GM23338 (cell line): ENCODE measurements around the gene SHISA9. TPM values are rescaled to one million over a fixed set of nuclear protein-coding genes. Genes with fewer than 3 reads are reported as not detected.

Source experiments
- ATAC-seq: fragments of 200-7000 bp; cut with Tn5 transposase; 3 replicates; pipeline ENCODE4 v1.9.1; 2020
- DNase-seq: peaks from one replicate; pipeline ENCODE4 v3.0.0-alpha.2; 2015; ENCODE audit warnings: low spot score
- H2AFZ ChIP-seq: fragments of 200-600 bp; sonication (generic); 2 replicates; pipeline ENCODE4 v1.8.0; 2016; ENCODE audit warnings: antibody characterized with exemption, mild to moderate bottlenecking, moderate library complexity
- H3F3A ChIP-seq: fragments of 200-600 bp; sonication (generic); replicated peaks from 2 replicates; pipeline ENCODE4 v1.8.0; 2017; ENCODE audit warnings: antibody characterized with exemption, mixed run types, low read depth
- H3K27ac ChIP-seq: fragments of 200-600 bp; sonication (generic); 2 replicates; pipeline ENCODE4 v1.6.1; 2016; ENCODE audit warnings: low read depth
- H3K27me3 ChIP-seq: fragments of 200-600 bp; sonication (generic); 2 replicates; pipeline ENCODE4 v1.8.0; 2016; ENCODE audit warnings: mild to moderate bottlenecking, mixed run types, moderate library complexity; ENCODE audit not compliant: insufficient read depth
- H3K36me3 ChIP-seq: fragments of 200-600 bp; sonication (generic); 2 replicates; pipeline ENCODE4 v1.8.0; 2016; ENCODE audit warnings: mild to moderate bottlenecking; ENCODE audit not compliant: insufficient read depth
- H3K4me1 ChIP-seq: fragments of 200-600 bp; sonication (generic); 2 replicates; pipeline ENCODE4 v1.8.0; 2016; ENCODE audit warnings: mild to moderate bottlenecking, moderate library complexity; ENCODE audit not compliant: insufficient read depth
- H3K4me2 ChIP-seq: fragments of 200-600 bp; sonication (generic); 2 replicates; pipeline ENCODE4 v1.7.1; 2017; ENCODE audit warnings: mixed run types
- H3K4me3 ChIP-seq: fragments of 200-600 bp; sonication (generic); 2 replicates; pipeline ENCODE4 v1.6.1; 2016; ENCODE audit warnings: mixed run types
- H3K79me2 ChIP-seq: fragments of 200-600 bp; sonication (generic); replicated peaks from 2 replicates; pipeline ENCODE4 v1.8.0; 2017; ENCODE audit warnings: mild to moderate bottlenecking; ENCODE audit not compliant: insufficient read depth
- H3K9me2 ChIP-seq: fragments of 200-600 bp; sonication (generic); 2 replicates; pipeline ENCODE4 v1.8.0; 2017; ENCODE audit not compliant: insufficient read depth
- H4K20me1 ChIP-seq: fragments of 200-600 bp; sonication (generic); replicated peaks from 2 replicates; pipeline ENCODE4 v1.8.0; 2017; ENCODE audit warnings: mild to moderate bottlenecking; ENCODE audit not compliant: insufficient read depth
- H3K27ac Mint-ChIP-seq: 2 replicates; pipeline ENCODE4 v1.8.0; 2020; ENCODE audit warnings: inconsistent platforms, mild to moderate bottlenecking, moderate library complexity, mixed read lengths
- H3K27me3 Mint-ChIP-seq: 3 replicates; pipeline ENCODE4 v1.8.0; 2022; ENCODE audit warnings: low read depth, mild to moderate bottlenecking, moderate library complexity, mixed read lengths, inconsistent platforms; ENCODE audit not compliant: insufficient read depth, poor library complexity
- H3K36me3 Mint-ChIP-seq: 3 replicates; pipeline ENCODE4 v1.8.0; 2021; ENCODE audit warnings: low read depth, mild to moderate bottlenecking, inconsistent platforms, moderate library complexity, mixed read lengths
- H3K4me1 Mint-ChIP-seq: 3 replicates; pipeline ENCODE4 v1.8.0; 2020; ENCODE audit warnings: mild to moderate bottlenecking, inconsistent platforms, mixed read lengths
- H3K4me3 Mint-ChIP-seq: 3 replicates; pipeline ENCODE4 v1.8.0; 2021; ENCODE audit warnings: moderate library complexity, mild to moderate bottlenecking, inconsistent platforms, mixed read lengths
- H3K9me3 Mint-ChIP-seq: 3 replicates; pipeline ENCODE4 v1.8.0; 2020; ENCODE audit warnings: moderate library complexity, mild to moderate bottlenecking, inconsistent platforms, mixed read lengths
- CREB1 ChIP-seq: fragments of 250-450 bp; sonication (Bioruptor Pico); IDR thresholded peaks from 2 replicates; pipeline ENCODE4 v1.5.0; 2020; ENCODE audit warnings: low read depth, mild to moderate bottlenecking, moderate library complexity
- EZH2 ChIP-seq: fragments of 200-600 bp; sonication (generic); IDR thresholded peaks from one replicate; pipeline ENCODE4 v1.8.0; 2017; ENCODE audit warnings: antibody characterized with exemption, mild to moderate bottlenecking, low read depth; ENCODE audit not compliant: unreplicated experiment
- JUNB ChIP-seq: IDR thresholded peaks from one replicate; pipeline ENCODE4 v1.6.1; 2016; ENCODE audit warnings: antibody characterized with exemption; ENCODE audit not compliant: unreplicated experiment
- NANOG ChIP-seq: IDR thresholded peaks from 2 replicates; pipeline ENCODE4 v1.6.1; 2016; ENCODE audit warnings: antibody characterized with exemption, borderline replicate concordance
- POLR2AphosphoS5 ChIP-seq: IDR thresholded peaks from 2 replicates; pipeline ENCODE4 v1.6.1; 2016; ENCODE audit warnings: antibody characterized with exemption, low read depth
- STAT1 ChIP-seq: IDR thresholded peaks from one replicate; pipeline ENCODE4 v1.6.1; 2016; ENCODE audit warnings: antibody characterized with exemption; ENCODE audit not compliant: unreplicated experiment
- ZNF114 ChIP-seq: fragments of 250-450 bp; sonication (Bioruptor Pico); IDR thresholded peaks from 2 replicates; pipeline ENCODE4 v1.5.0; 2020; ENCODE audit warnings: mild to moderate bottlenecking, moderate library complexity
- ZNF331 ChIP-seq: fragments of 250-450 bp; sonication (Bioruptor Pico); IDR thresholded peaks from 2 replicates; pipeline ENCODE4 v1.5.0; 2020; ENCODE audit warnings: low read depth, mild to moderate bottlenecking, moderate library complexity
- polyA plus RNA-seq: library from polyadenylated mRNA; unstranded; fragments of >200 nt; fragmentation: Nextera tagmentation; extraction: Ambion mirVana; gene quantifications from 2 replicates; pipeline ENCODE4 v1.2.1, GENCODE V29; 2016
- total RNA-seq: library from RNA; depleted of rRNA; stranded (reverse); fragments of >200 nt; shearing (Covaris generic); gene quantifications from 2 replicates; pipeline ENCODE4 v1.2.3, GENCODE V29; 2014
- TF ChIP-seq, protein P1 (sequence below): IDR thresholded peaks from one replicate; pipeline ENCODE4 v1.6.1; 2018; ENCODE audit warnings: antibody characterized with exemption; ENCODE audit not compliant: unreplicated experiment
- TF ChIP-seq, protein P2 (sequence below): fragments of 250-450 bp; sonication (Bioruptor Pico); IDR thresholded peaks from 2 replicates; pipeline ENCODE4 v1.5.0; 2020; ENCODE audit warnings: mild to moderate bottlenecking, moderate library complexity

Gene SHISA9
- total and polyA plus RNA-seq, 2 experiments from 2014 or later, result 10.4 to 45.6 TPM

DNA sequence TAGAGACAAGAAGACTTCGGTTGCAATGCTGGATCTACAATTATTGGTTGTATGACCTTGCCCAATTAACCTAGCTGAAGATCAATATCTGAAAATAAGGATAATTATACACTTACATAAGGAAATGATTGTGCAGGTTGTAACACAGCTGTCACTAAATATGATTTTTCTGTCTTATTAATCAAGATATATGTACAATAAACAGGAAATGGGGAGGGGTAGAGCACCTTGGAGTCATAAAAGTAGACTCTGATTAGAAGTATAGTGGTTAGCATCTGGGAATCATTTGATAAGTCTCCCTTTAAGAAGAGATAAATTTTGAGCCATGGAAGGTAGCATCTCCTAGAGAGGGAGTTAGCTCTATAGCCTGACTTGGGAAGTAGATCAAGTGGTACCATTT is 369.2 kb downstream of the SHISA9 start (continued):
- TF ChIP-seq, protein P1, sequence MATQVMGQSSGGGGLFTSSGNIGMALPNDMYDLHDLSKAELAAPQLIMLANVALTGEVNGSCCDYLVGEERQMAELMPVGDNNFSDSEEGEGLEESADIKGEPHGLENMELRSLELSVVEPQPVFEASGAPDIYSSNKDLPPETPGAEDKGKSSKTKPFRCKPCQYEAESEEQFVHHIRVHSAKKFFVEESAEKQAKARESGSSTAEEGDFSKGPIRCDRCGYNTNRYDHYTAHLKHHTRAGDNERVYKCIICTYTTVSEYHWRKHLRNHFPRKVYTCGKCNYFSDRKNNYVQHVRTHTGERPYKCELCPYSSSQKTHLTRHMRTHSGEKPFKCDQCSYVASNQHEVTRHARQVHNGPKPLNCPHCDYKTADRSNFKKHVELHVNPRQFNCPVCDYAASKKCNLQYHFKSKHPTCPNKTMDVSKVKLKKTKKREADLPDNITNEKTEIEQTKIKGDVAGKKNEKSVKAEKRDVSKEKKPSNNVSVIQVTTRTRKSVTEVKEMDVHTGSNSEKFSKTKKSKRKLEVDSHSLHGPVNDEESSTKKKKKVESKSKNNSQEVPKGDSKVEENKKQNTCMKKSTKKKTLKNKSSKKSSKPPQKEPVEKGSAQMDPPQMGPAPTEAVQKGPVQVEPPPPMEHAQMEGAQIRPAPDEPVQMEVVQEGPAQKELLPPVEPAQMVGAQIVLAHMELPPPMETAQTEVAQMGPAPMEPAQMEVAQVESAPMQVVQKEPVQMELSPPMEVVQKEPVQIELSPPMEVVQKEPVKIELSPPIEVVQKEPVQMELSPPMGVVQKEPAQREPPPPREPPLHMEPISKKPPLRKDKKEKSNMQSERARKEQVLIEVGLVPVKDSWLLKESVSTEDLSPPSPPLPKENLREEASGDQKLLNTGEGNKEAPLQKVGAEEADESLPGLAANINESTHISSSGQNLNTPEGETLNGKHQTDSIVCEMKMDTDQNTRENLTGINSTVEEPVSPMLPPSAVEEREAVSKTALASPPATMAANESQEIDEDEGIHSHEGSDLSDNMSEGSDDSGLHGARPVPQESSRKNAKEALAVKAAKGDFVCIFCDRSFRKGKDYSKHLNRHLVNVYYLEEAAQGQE, result no peak
- TF ChIP-seq POLR2AphosphoS5, result no peak

DNA sequence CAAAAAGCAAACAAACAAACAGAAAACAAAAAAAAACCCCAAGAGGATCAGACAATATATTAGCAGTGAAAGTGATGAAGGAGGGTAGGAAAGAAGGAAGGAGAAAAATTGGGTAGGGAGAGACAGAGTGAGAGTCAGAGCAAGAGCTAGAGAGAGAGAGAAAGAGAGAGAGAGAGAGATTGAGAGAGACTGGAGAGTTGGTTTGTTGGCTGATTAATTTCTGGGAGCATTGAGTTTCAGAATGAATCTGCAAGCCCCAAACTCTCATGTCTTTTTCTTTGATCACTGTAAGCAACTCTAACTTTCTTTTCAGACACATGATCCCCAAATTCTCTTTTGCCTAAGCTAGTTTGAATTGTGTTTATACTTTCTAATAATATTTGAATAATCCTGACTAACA is 388.1 kb downstream of the SHISA9 start:
- Mint-ChIP-seq H3K36me3 (no peaks in the 10 kb centered on the region), H3K27me3 (no peaks in the 10 kb centered on the region), H3K9me3 (no peaks in the 10 kb centered on the region), H3K27ac (no peak overlapping the region), H3K4me3 (no peak overlapping the region), H3K4me1 (peaks cover 25% of the 10 kb centered on the region)
- DNase-seq (no peak), ATAC-seq (no peak)
- no peak overlapping the region for H3K4me3 ChIP-seq
- no peaks in the 10 kb centered on the region for H3K36me3 ChIP-seq
- H3K4me1 ChIP-seq, result peaks cover 11% of the 10 kb centered on the region
- no peaks in the 10 kb centered on the region for H3K79me2 ChIP-seq
- no peaks in the 10 kb centered on the region for H3F3A ChIP-seq
- no peak overlapping the region for H2AFZ ChIP-seq
- H3K27ac ChIP-seq, result no peak overlapping the region
- peaks cover 8% of the 10 kb centered on the region for H3K9me2 ChIP-seq
- no peaks in the 10 kb centered on the region for H3K27me3 ChIP-seq
- no peak overlapping the region for H3K4me2 ChIP-seq
- H4K20me1 ChIP-seq, result no peaks in the 10 kb centered on the region; the same call in 1 of the 2 replicates
- TF ChIP-seq, protein P2, sequence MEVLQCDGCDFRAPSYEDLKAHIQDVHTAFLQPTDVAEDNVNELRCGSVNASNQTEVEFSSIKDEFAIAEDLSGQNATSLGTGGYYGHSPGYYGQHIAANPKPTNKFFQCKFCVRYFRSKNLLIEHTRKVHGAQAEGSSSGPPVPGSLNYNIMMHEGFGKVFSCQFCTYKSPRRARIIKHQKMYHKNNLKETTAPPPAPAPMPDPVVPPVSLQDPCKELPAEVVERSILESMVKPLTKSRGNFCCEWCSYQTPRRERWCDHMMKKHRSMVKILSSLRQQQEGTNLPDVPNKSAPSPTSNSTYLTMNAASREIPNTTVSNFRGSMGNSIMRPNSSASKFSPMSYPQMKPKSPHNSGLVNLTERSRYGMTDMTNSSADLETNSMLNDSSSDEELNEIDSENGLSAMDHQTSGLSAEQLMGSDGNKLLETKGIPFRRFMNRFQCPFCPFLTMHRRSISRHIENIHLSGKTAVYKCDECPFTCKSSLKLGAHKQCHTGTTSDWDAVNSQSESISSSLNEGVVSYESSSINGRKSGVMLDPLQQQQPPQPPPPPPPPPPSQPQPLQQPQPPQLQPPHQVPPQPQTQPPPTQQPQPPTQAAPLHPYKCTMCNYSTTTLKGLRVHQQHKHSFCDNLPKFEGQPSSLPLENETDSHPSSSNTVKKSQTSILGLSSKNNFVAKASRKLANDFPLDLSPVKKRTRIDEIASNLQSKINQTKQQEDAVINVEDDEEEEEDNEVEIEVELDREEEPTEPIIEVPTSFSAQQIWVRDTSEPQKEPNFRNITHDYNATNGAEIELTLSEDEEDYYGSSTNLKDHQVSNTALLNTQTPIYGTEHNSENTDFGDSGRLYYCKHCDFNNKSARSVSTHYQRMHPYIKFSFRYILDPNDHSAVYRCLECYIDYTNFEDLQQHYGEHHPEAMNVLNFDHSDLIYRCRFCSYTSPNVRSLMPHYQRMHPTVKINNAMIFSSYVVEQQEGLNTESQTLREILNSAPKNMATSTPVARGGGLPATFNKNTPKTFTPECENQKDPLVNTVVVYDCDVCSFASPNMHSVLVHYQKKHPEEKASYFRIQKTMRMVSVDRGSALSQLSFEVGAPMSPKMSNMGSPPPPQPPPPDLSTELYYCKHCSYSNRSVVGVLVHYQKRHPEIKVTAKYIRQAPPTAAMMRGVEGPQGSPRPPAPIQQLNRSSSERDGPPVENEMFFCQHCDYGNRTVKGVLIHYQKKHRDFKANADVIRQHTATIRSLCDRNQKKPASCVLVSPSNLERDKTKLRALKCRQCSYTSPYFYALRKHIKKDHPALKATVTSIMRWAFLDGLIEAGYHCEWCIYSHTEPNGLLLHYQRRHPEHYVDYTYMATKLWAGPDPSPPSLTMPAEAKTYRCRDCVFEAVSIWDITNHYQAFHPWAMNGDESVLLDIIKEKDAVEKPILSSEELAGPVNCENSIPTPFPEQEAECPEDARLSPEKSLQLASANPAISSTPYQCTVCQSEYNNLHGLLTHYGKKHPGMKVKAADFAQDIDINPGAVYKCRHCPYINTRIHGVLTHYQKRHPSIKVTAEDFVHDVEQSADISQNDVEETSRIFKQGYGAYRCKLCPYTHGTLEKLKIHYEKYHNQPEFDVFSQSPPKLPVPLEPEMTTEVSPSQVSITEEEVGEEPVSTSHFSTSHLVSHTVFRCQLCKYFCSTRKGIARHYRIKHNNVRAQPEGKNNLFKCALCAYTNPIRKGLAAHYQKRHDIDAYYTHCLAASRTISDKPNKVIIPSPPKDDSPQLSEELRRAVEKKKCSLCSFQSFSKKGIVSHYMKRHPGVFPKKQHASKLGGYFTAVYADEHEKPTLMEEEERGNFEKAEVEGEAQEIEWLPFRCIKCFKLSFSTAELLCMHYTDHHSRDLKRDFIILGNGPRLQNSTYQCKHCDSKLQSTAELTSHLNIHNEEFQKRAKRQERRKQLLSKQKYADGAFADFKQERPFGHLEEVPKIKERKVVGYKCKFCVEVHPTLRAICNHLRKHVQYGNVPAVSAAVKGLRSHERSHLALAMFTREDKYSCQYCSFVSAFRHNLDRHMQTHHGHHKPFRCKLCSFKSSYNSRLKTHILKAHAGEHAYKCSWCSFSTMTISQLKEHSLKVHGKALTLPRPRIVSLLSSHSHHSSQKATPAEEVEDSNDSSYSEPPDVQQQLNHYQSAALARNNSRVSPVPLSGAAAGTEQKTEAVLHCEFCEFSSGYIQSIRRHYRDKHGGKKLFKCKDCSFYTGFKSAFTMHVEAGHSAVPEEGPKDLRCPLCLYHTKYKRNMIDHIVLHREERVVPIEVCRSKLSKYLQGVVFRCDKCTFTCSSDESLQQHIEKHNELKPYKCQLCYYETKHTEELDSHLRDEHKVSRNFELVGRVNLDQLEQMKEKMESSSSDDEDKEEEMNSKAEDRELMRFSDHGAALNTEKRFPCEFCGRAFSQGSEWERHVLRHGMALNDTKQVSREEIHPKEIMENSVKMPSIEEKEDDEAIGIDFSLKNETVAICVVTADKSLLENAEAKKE (CRISPR knock-in tag), result no peak
- TF ChIP-seq ZNF114 (CRISPR knock-in tag) (no peak), JUNB (no peak), STAT1 (no peak), NANOG (no peak), EZH2 (no peak), CREB1 (CRISPR knock-in tag) (no peak), ZNF331 (CRISPR knock-in tag) (no peak)
